ENCODE data around the gene CDC42EP2. TPM values are rescaled to one million over a fixed set of nuclear protein-coding genes. Genes with fewer than 3 reads are reported as not detected.

CDC42EP2 gene
- polyA plus RNA-seq, 1 experiment = 23.2 TPM

GRCh38 chr11:65366340-65366773 lies 51.7 kb downstream of the CDC42EP2 start:
- CTCF ChIA-PET = interaction anchor here (0.7 to 1.5 kb wide), 9 partner anchors 12 to 227 kb away, joined by 3 to 7 read pairs (median 4); partner anchors contain the start of gene TIGD3
- no peaks in the 10 kb centered on the region for H3K36me3 ChIP-seq (ENCODE audit: control insufficient read depth, insufficient read depth, low read length)
- POLR2A ChIA-PET = no interaction called here
- TF ChIP-seq CTCF (IDR thresholded peaks at IDR 0.05; ENCODE audit: insufficient read depth, low read depth, low read length) = peak; percentile 74
- H3K27me3 ChIP-seq (ENCODE audit: control insufficient read depth, insufficient read depth, low read length) = no peaks in the 10 kb centered on the region
- H3K4me3 ChIP-seq (ENCODE audit: low read depth, low read length) = no peak overlapping the region
- no peak for DNase-seq (ENCODE audit: low read depth)

GRCh38 chr11:65370659-65371049 lies 56.0 kb downstream of the CDC42EP2 start:
- DNase-seq (ENCODE audit: low read depth) = no peak
- Histone ChIP-seq H3K27me3 (ENCODE audit: control insufficient read depth, insufficient read depth, low read length) (no peaks in the 10 kb centered on the region), H3K4me3 (ENCODE audit: low read depth, low read length) (no peak overlapping the region), H3K36me3 (ENCODE audit: control insufficient read depth, insufficient read depth, low read length) (no peaks in the 10 kb centered on the region)
- TF ChIP-seq CTCF (IDR thresholded peaks at IDR 0.05; ENCODE audit: insufficient read depth, low read depth, low read length) = no peak
- ChIA-PET POLR2A (interaction anchor here (0.7 to 1.3 kb wide), 4 partner anchors 51 to 138 kb away, joined by 3 to 8 read pairs (median 4); partner anchors contain the start of genes MALAT1 and NEAT1), CTCF (interaction anchor here (0.6 to 2.4 kb wide), 11 partner anchors 12 to 514 kb away, joined by 3 to 14 read pairs (median 4); partner anchors contain the start of gene SLC25A45)

Other genes starting within 250 kb of the CDC42EP2 start
- 10.7 and 11.9 TPM in 2 replicates for gene CDCA5, start 230.8 kb upstream of the CDC42EP2 start, polyA plus RNA-seq (2011; rRNA removed)
- 41.7 and 91.8 TPM in 2 replicates for gene ZFPL1, start 230.6 kb upstream of the CDC42EP2 start, polyA plus RNA-seq (2011; rRNA removed)
- 61.8 and 86.2 TPM in 2 replicates for gene VPS51, start 218.7 kb upstream of the CDC42EP2 start, polyA plus RNA-seq (2011; rRNA removed)
- 5.0 and 8.2 TPM in 2 replicates for gene TM7SF2, start 203.0 kb upstream of the CDC42EP2 start, polyA plus RNA-seq (2011; rRNA removed)
- 3.6 and 4.6 TPM in 2 replicates for gene ZNHIT2, start 197.2 kb upstream of the CDC42EP2 start, polyA plus RNA-seq (2011; rRNA removed)
- gene FAU, start 192.7 kb upstream of the CDC42EP2 start, polyA plus RNA-seq (2011; rRNA removed) = 474 and 610 TPM in 2 replicates
- 54.4 and 68.5 TPM in 2 replicates for gene MRPL49, start 192.5 kb upstream of the CDC42EP2 start, polyA plus RNA-seq (2011; rRNA removed)
- gene SYVN1, start 180.3 kb upstream of the CDC42EP2 start, polyA plus RNA-seq (2011; rRNA removed) = 13.3 and 33.4 TPM in 2 replicates
- not detected in 2 replicates for gene SPDYC, start 144.6 kb upstream of the CDC42EP2 start, polyA plus RNA-seq (2011; rRNA removed)
- 75.4 and 181 TPM in 2 replicates for gene CAPN1, start 132.9 kb upstream of the CDC42EP2 start, polyA plus RNA-seq (2011; rRNA removed)
- 11.8 and 14.5 TPM in 2 replicates for gene POLA2, start 52.9 kb upstream of the CDC42EP2 start, polyA plus RNA-seq (2011; rRNA removed)
- 29.5 and 45.2 TPM in 2 replicates for gene DPF2, start 19.0 kb downstream of the CDC42EP2 start, polyA plus RNA-seq (2011; rRNA removed)
- 0.04 and 0.06 TPM in 2 replicates for gene TIGD3, start 39.9 kb downstream of the CDC42EP2 start, polyA plus RNA-seq (2011; rRNA removed)
- 1.1 and 2.1 TPM in 2 replicates for gene SLC25A45, start 67.8 kb downstream of the CDC42EP2 start, polyA plus RNA-seq (2011; rRNA removed)
- 15.0 and 21.6 TPM in 2 replicates for gene FRMD8, start 71.8 kb downstream of the CDC42EP2 start, polyA plus RNA-seq (2011; rRNA removed)
- gene NEAT1, start 107.9 kb downstream of the CDC42EP2 start, polyA plus RNA-seq (2011; rRNA removed) = 59.2 and 87.2 TPM in 2 replicates
- gene MALAT1, start 184.2 kb downstream of the CDC42EP2 start, polyA plus RNA-seq (2011; rRNA removed) = 924 and 1,611 TPM in 2 replicates
- gene SCYL1, start 210.2 kb downstream of the CDC42EP2 start, polyA plus RNA-seq (2011; rRNA removed) = 81.7 and 134 TPM in 2 replicates
- gene LTBP3, start 243.5 kb downstream of the CDC42EP2 start, polyA plus RNA-seq (2011; rRNA removed) = 37.9 and 77.7 TPM in 2 replicates

All from BJ (cell line).